B cell (primary cell): Measurements from ENCODE around the gene KCNIP2. TPM values are rescaled to one million over a fixed set of nuclear protein-coding genes. Genes with fewer than 3 reads are reported as not detected.

Experiments
- ATAC-seq: fragments of 200-7000 bp; cut with Tn5 transposase; one replicate; pipeline ENCODE4 v1.10.0; 2021; ENCODE audit warnings: low read depth, mild to moderate bottlenecking, moderate number of reproducible peaks, moderate library complexity
- CTCF ChIA-PET: fragments of 350-600 bp; sonication (Branson Sonifier 250); formaldehyde crosslinking; loops from one replicate; lab custom pipeline; 2021; ENCODE audit warnings: antibody characterized with exemption, inconsistent platforms; lab: Charles Lee
- POLR2A ChIA-PET: fragments of 350-600 bp; sonication (Branson Sonifier 250); formaldehyde crosslinking; loops from one replicate; lab custom pipeline; 2021; ENCODE audit warnings: antibody characterized with exemption; lab: Charles Lee
- DNase-seq: peaks from one replicate; pipeline ENCODE4 v3.0.0; 2013
- H2AFZ ChIP-seq: 2 replicates; pipeline ENCODE4 v1.6.1; 2012; ENCODE audit warnings: mild to moderate bottlenecking, low read depth, low read length; ENCODE audit not compliant: insufficient read depth, poor library complexity, severe bottlenecking
- H3K27ac ChIP-seq, 2 donors: 1 replicate in 1 of 2; 2 replicates in 1 of 2; pipeline ENCODE4 v1.5.1; 2012 to 2013; ENCODE audit warnings: low read length in 2 of 2, mild to moderate bottlenecking in 2 of 2, moderate library complexity in 1 of 2
- H3K27me3 ChIP-seq, 4 experiments: fragments of 200-600 bp in 1 of 4; sonication (generic) in 1 of 4; replicated peaks in 1 of 4; 1 replicate in 2 of 4; 2 replicates in 2 of 4; pipeline versions ENCODE4 v1.6.1 to v1.7.0; 2013 to 2016; ENCODE audit warnings: low read length in 3 of 4, mild to moderate bottlenecking in 2 of 4, mixed read lengths in 1 of 4, moderate library complexity in 1 of 4; ENCODE audit not compliant: insufficient read depth in 4 of 4, control insufficient read depth in 3 of 4; ENCODE audit errors: control extremely low read depth in 1 of 4
- H3K36me3 ChIP-seq, 2 experiments: replicated peaks in 1 of 2; 1 replicate in 1 of 2; 2 replicates in 1 of 2; pipeline versions ENCODE4 v1.6.1 to v1.7.1; 2013; ENCODE audit warnings: low read length in 1 of 2; ENCODE audit not compliant: insufficient read depth in 2 of 2, control insufficient read depth in 1 of 2; ENCODE audit errors: control extremely low read depth in 1 of 2, extremely low read depth in 1 of 2
- H3K4me1 ChIP-seq, 2 donors: fragments of 200-600 bp in 1 of 2; sonication (generic) in 1 of 2; 1 replicate in 1 of 2; 2 replicates in 1 of 2; pipeline versions ENCODE4 v1.5.1 to v1.6.1; 2013 to 2017; ENCODE audit warnings: low read length in 2 of 2; ENCODE audit not compliant: control insufficient read depth in 2 of 2, insufficient read depth in 2 of 2
- H3K4me2 ChIP-seq: replicated peaks from 2 replicates; pipeline ENCODE3; 2012; ENCODE audit warnings: mild to moderate bottlenecking, low read depth, low read length; ENCODE audit not compliant: poor library complexity, severe bottlenecking
- H3K4me3 ChIP-seq, 5 experiments: fragments of 200-600 bp in 1 of 5; sonication (generic) in 1 of 5; 1 replicate in 3 of 5; 2 replicates in 2 of 5; pipeline versions ENCODE4 v1.5.1 to v1.7.0; 2011 to 2016; ENCODE audit warnings: low read length in 4 of 5, mild to moderate bottlenecking in 4 of 5, low read depth in 2 of 5, control low read depth in 1 of 5, moderate library complexity in 1 of 5; ENCODE audit not compliant: insufficient read depth in 1 of 5; ENCODE audit errors: control extremely low read depth in 1 of 5, extremely low read depth in 1 of 5
- H3K79me2 ChIP-seq: fragments of 200-600 bp; sonication (generic); one replicate; pipeline ENCODE4 v1.6.0; 2016; ENCODE audit warnings: low read length; ENCODE audit not compliant: control insufficient read depth, insufficient read depth
- H3K9ac ChIP-seq: fragments of 200-600 bp; sonication (generic); 2 replicates; pipeline ENCODE4 v1.6.1; 2017; ENCODE audit warnings: mild to moderate bottlenecking, low read length, moderate library complexity
- H3K9me3 ChIP-seq, 3 donors: one replicate each; pipeline versions ENCODE4 v1.6.1 to v1.7.1; 2013; ENCODE audit warnings: low read length in 2 of 3; ENCODE audit not compliant: control insufficient read depth in 2 of 3, insufficient read depth in 1 of 3; ENCODE audit errors: control extremely low read depth in 1 of 3
- H4K20me1 ChIP-seq: 2 replicates; pipeline ENCODE4 v1.6.0; 2012; ENCODE audit warnings: mild to moderate bottlenecking, low read length; ENCODE audit not compliant: insufficient read depth, control insufficient read depth, poor library complexity, severe bottlenecking
- H3K27ac Mint-ChIP-seq: one replicate; pipeline ENCODE4 v1.8.0; 2021; ENCODE audit warnings: mixed read lengths
- H3K27me3 Mint-ChIP-seq: one replicate; pipeline ENCODE4 v1.8.0; 2021; ENCODE audit warnings: mixed read lengths
- H3K4me1 Mint-ChIP-seq: one replicate; pipeline ENCODE4 v1.8.0; 2021; ENCODE audit warnings: mixed read lengths
- H3K4me3 Mint-ChIP-seq: one replicate; pipeline ENCODE4 v1.8.0; 2021; ENCODE audit warnings: mixed read lengths
- H3K9me3 Mint-ChIP-seq: one replicate; pipeline ENCODE4 v1.8.0; 2022; ENCODE audit warnings: mixed read lengths; ENCODE audit not compliant: insufficient read depth
- CTCF ChIP-seq: fragments of 200-600 bp; IDR thresholded peaks from one replicate; pipeline ENCODE4 v1.8.0; 2022; ENCODE audit warnings: antibody characterized with exemption, mild to moderate bottlenecking
- EZH2 ChIP-seq: IDR thresholded peaks from 2 replicates; pipeline ENCODE4 v1.6.1; 2012; ENCODE audit warnings: borderline replicate concordance, low read depth, mild to moderate bottlenecking, moderate library complexity, low read length; ENCODE audit not compliant: insufficient read depth, poor library complexity, severe bottlenecking
- WGBS: methylation state at CpG from one replicate; pipeline ENCODE4 v1.1.5; 2013; ENCODE audit warnings: missing lambda C conversion rate; ENCODE audit not compliant: insufficient coverage; 5-methylcytosine and 5-hydroxymethylcytosine counted together
- intact Hi-C: fragments of 100-400 bp; cut with micrococcal nuclease; formaldehyde crosslinking; loops from one replicate; pipeline ENCODE4 v1.10.0; 2022
- polyA plus RNA-seq: library from polyadenylated mRNA; depleted of rRNA; stranded (reverse); fragments of >200 nt; gene quantifications from 2 replicates; pipeline ENCODE4 v1.2.3, GENCODE V29; 2012
- total RNA-seq, 2 donors: library from RNA; stranded (reverse); fragments of 120-200 nt in 1 of 2; gene quantifications; 1 replicate in 1 of 2; 2 replicates in 1 of 2; pipeline versions ENCODE4 v1.2.3 to v1.2.4, GENCODE V29; 2013 to 2022

The KCNIP2 gene
- total and polyA plus RNA-seq, 2 donors (not counting 1 experiment from before 2014, with no cell fraction given), result 3.5 to 34.7 TPM

- Histone ChIP-seq H3K36me3 (peaks cover 0 to 60% of the 10 kb centered on the region in 2 experiments), H4K20me1 (peaks cover 56% of the 10 kb centered on the region)
These were observed 57.8 kb downstream of the KCNIP2 start for GRCh38 chr10:101785801-101786200.

More at GRCh38 chr10:101785801-101786200, 57.8 kb downstream of the KCNIP2 start:
- no peak overlapping the region for H3K4me2 ChIP-seq
- no peak overlapping the region for H3K9ac ChIP-seq
- 85% methylated on average over 2 of the region's 2 CpGs for WGBS
- Mint-ChIP-seq H3K27me3 (no peaks in the 10 kb centered on the region), H3K9me3 (no peaks in the 10 kb centered on the region), H3K4me1 (peaks cover 38% of the 10 kb centered on the region), H3K27ac (no peak overlapping the region), H3K4me3 (no peak overlapping the region)
- intact Hi-C loops, result no loop called here
- peaks cover 16% of the 10 kb centered on the region for H3K79me2 ChIP-seq
- H3K9me3 ChIP-seq, result no peaks in the 10 kb centered on the region
- no peak for DNase-seq
- TF ChIP-seq CTCF (no peak), EZH2 (no peak)
- ChIA-PET POLR2A (no interaction called here), CTCF (interaction anchor here (0.6 to 4.4 kb wide), 4 partner anchors 11 to 224 kb away, joined by 3 to 21 read pairs (median 3); no protein-coding TSS in a partner anchor)
- H3K4me3 ChIP-seq, result no peak overlapping the region
- H2AFZ ChIP-seq, result no peak overlapping the region
- H3K4me1 ChIP-seq, result peaks cover 13 to 31% of the 10 kb centered on the region in 2 donors
- no peaks in the 10 kb centered on the region for H3K27me3 ChIP-seq
- no peak overlapping the region for H3K27ac ChIP-seq
- no peak for ATAC-seq
